Vagina (tissue), 2 donors: Measurements from ENCODE around the gene SEBOX.

Experiments used
- CTCF ChIP-seq, 3 experiments: fragments of 450-650 bp in 2 of 3; fragments of 200-600 bp in 1 of 3; sonication (generic) in 1 of 3; IDR thresholded peaks; one replicate each; pipeline ENCODE4 v1.5.1; 2017 to 2019; ENCODE audit warnings: antibody characterized with exemption in 3 of 3, mild to moderate bottlenecking in 2 of 3, moderate library complexity in 2 of 3
- POLR2A ChIP-seq, 2 donors: fragments of 450-650 bp; IDR thresholded peaks; one replicate each; pipeline ENCODE4 v1.6.1; 2017; ENCODE audit warnings: antibody characterized with exemption in 2 of 2, mild to moderate bottlenecking in 2 of 2, moderate library complexity in 2 of 2

GRCh38 chr17:28412099-28412498 lies 47.1 kb upstream of the SEBOX start:
- TF ChIP-seq CTCF (IDR thresholded peaks at IDR 0.05) (no peak), POLR2A (IDR thresholded peaks at IDR 0.05) (no peak)
